Keratinocyte (primary cell): ENCODE measurements around the gene GFI1B. TPM values are rescaled to one million over a fixed set of nuclear protein-coding genes. Genes with fewer than 3 reads are reported as not detected.

ENCODE experiments used
- DNase-seq: peaks from one replicate; pipeline ENCODE4 v3.0.0-alpha.2; 2011; ENCODE audit warnings: low read depth, missing footprints, low spot score
- FAIRE-seq: peaks from 2 replicates; lab custom pipeline; 2011; peaks lifted over from hg19 to GRCh38; lab: Jason Lieb, UNC
- H2AFZ ChIP-seq: 2 replicates; pipeline ENCODE4 v1.6.0; 2012; ENCODE audit warnings: low read length, control low read depth, inconsistent platforms; ENCODE audit not compliant: control insufficient read depth
- H3K27ac ChIP-seq: 2 replicates; pipeline ENCODE4 v1.5.1; 2011; ENCODE audit warnings: low read length; ENCODE audit not compliant: control insufficient read depth, insufficient read depth
- H3K27me3 ChIP-seq: 3 replicates; pipeline ENCODE4 v1.6.0; 2011; ENCODE audit warnings: low read length; ENCODE audit not compliant: control insufficient read depth, insufficient read depth; ENCODE audit errors: extremely low read depth
- H3K36me3 ChIP-seq, 2 experiments: 2 replicates in 1 of 2; 3 replicates in 1 of 2; pipeline ENCODE4 v1.5.1; 2011; ENCODE audit warnings: low read length in 2 of 2, mild to moderate bottlenecking in 1 of 2; ENCODE audit not compliant: control insufficient read depth in 2 of 2, insufficient read depth in 2 of 2; ENCODE audit errors: extremely low read depth in 1 of 2
- H3K4me1 ChIP-seq: 3 replicates; pipeline ENCODE4 v1.5.1; 2011; ENCODE audit warnings: low read length; ENCODE audit not compliant: control insufficient read depth, insufficient read depth; ENCODE audit errors: extremely low read depth
- H3K4me2 ChIP-seq: 3 replicates; pipeline ENCODE4 v1.6.0; 2011; ENCODE audit warnings: low read depth, low read length; ENCODE audit not compliant: control insufficient read depth, insufficient read depth; ENCODE audit errors: extremely low read depth
- H3K4me3 ChIP-seq, 3 experiments: fragments of 200-600 bp in 1 of 3; sonication (generic) in 1 of 3; 2 replicates in 2 of 3; 3 replicates in 1 of 3; pipeline ENCODE4 v1.5.1; 2011 to 2016; ENCODE audit warnings: low read length in 3 of 3, mild to moderate bottlenecking in 3 of 3, control low read depth in 2 of 3, inconsistent platforms in 1 of 3, low read depth in 1 of 3, mixed read lengths in 1 of 3, mixed run types in 1 of 3, moderate library complexity in 1 of 3; ENCODE audit not compliant: control insufficient read depth in 2 of 3, insufficient read depth in 2 of 3; ENCODE audit errors: extremely low read depth in 1 of 3
- H3K79me2 ChIP-seq: 2 replicates; pipeline ENCODE4 v1.6.0; 2012; ENCODE audit warnings: low read length; ENCODE audit not compliant: control insufficient read depth, insufficient read depth
- H3K9ac ChIP-seq: 3 replicates; pipeline ENCODE4 v1.6.0; 2011; ENCODE audit warnings: low read length; ENCODE audit not compliant: control insufficient read depth, insufficient read depth; ENCODE audit errors: extremely low read depth
- H3K9me1 ChIP-seq: 3 replicates; pipeline ENCODE4 v1.6.0; 2011; ENCODE audit warnings: low read length; ENCODE audit not compliant: control insufficient read depth, insufficient read depth; ENCODE audit errors: extremely low read depth
- H3K9me3 ChIP-seq: 2 replicates; pipeline ENCODE4 v1.5.1; 2012; ENCODE audit warnings: low read depth, low read length; ENCODE audit not compliant: control insufficient read depth
- H4K20me1 ChIP-seq: 3 replicates; pipeline ENCODE4 v1.6.0; 2011; ENCODE audit warnings: low read length; ENCODE audit not compliant: control insufficient read depth, insufficient read depth; ENCODE audit errors: extremely low read depth
- EZH2 ChIP-seq: IDR thresholded peaks from one replicate; pipeline ENCODE4 v1.6.1; 2012; ENCODE audit warnings: inconsistent platforms, mild to moderate bottlenecking, low read length, moderate library complexity
- dilution Hi-C: fragments of 300-500 bp; cut with MboI; formaldehyde crosslinking; loops from one replicate; pipeline ENCODE4 v1.7.0; 2020; ENCODE audit warnings: low sequenced_read_pairs; ENCODE audit not compliant: extremely low pct_ligation_motif_present
- polyA plus RNA-seq, 5 experiments: library from polyadenylated mRNA; depleted of rRNA in 3 of 5; stranded (reverse) in 3 of 5; stranded (forward) in 1 of 5; unstranded in 1 of 5; fragments of >200 nt; gene quantifications; 1 replicate in 1 of 5; 2 replicates in 3 of 5; 3 replicates in 1 of 5; pipeline versions ENCODE4 v1.2.1 to v1.2.3, GENCODE V29; 2011 to 2012; ENCODE audit warnings: missing spikeins in 2 of 5, low read depth in 1 of 5, low replicate concordance in 1 of 5
- TF ChIP-seq, protein P1 (sequence below), 3 experiments: IDR thresholded peaks in 1 of 3; conservative IDR thresholded peaks in 1 of 3; optimal IDR thresholded peaks in 1 of 3; 2 replicates in 2 of 3; 3 replicates in 1 of 3; pipeline versions ENCODE3 to v1.5.1; 2011; ENCODE audit warnings: low read length in 3 of 3, mild to moderate bottlenecking in 3 of 3, moderate library complexity in 2 of 3, control low read depth in 1 of 3, inconsistent platforms in 1 of 3; ENCODE audit not compliant: insufficient read depth in 2 of 3; ENCODE audit errors: extremely low read depth in 1 of 3

GFI1B gene
- polyA plus RNA-seq, 1 donor (not counting 4 experiments of a cell fraction or from before 2014, with no cell fraction given), result not detected

DNA sequence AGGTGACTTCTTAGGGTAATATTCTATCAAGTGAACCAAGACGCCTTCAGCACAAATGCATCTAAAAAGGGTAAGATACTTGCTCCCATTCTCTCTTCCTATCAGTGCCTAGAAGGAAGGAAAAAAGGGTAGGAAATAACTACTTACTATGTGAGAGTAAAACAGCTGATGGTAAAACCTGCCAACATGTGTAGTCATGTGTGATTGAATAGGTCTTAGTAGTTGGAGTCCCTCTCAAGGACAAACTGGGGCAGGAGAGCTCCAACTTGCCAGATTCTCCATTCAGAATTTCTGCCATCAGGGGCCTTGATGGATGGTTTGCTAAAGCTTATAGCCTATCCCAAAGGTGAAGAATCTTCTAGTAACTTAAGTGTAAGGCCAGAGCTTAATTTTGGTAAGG, 39.3 kb upstream of the GFI1B start:
- no peak overlapping the region for H3K4me2 ChIP-seq
- H4K20me1 ChIP-seq, result no peaks in the 10 kb centered on the region
- TF ChIP-seq, protein P1, sequence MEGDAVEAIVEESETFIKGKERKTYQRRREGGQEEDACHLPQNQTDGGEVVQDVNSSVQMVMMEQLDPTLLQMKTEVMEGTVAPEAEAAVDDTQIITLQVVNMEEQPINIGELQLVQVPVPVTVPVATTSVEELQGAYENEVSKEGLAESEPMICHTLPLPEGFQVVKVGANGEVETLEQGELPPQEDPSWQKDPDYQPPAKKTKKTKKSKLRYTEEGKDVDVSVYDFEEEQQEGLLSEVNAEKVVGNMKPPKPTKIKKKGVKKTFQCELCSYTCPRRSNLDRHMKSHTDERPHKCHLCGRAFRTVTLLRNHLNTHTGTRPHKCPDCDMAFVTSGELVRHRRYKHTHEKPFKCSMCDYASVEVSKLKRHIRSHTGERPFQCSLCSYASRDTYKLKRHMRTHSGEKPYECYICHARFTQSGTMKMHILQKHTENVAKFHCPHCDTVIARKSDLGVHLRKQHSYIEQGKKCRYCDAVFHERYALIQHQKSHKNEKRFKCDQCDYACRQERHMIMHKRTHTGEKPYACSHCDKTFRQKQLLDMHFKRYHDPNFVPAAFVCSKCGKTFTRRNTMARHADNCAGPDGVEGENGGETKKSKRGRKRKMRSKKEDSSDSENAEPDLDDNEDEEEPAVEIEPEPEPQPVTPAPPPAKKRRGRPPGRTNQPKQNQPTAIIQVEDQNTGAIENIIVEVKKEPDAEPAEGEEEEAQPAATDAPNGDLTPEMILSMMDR (optimal IDR thresholded peaks at IDR 0.05 in 1 of 3, IDR thresholded peaks at IDR 0.05 in 1 of 3, conservative IDR thresholded peaks at IDR 0.05 in 1 of 3; ENCODE audit: extremely low read depth in 1 of 3, insufficient read depth in 2 of 3, low read length in 3 of 3), result no peak
- TF ChIP-seq EZH2, result no peak
- H3K27ac ChIP-seq, result no peak overlapping the region
- no peak overlapping the region for H3K4me3 ChIP-seq
- H3K36me3 ChIP-seq, result no peaks in the 10 kb centered on the region
- no peaks in the 10 kb centered on the region for H3K9me3 ChIP-seq
- dilution Hi-C loops, result no loop called here
- H3K4me1 ChIP-seq, result peaks cover 16% of the 10 kb centered on the region
- H3K27me3 ChIP-seq, result no peaks in the 10 kb centered on the region
- H2AFZ ChIP-seq, result no peak overlapping the region
- H3K79me2 ChIP-seq, result peaks cover 58% of the 10 kb centered on the region
- H3K9me1 ChIP-seq, result no peaks in the 10 kb centered on the region
- FAIRE-seq (no peak), DNase-seq (no peak)
- H3K9ac ChIP-seq, result no peak overlapping the region

DNA sequence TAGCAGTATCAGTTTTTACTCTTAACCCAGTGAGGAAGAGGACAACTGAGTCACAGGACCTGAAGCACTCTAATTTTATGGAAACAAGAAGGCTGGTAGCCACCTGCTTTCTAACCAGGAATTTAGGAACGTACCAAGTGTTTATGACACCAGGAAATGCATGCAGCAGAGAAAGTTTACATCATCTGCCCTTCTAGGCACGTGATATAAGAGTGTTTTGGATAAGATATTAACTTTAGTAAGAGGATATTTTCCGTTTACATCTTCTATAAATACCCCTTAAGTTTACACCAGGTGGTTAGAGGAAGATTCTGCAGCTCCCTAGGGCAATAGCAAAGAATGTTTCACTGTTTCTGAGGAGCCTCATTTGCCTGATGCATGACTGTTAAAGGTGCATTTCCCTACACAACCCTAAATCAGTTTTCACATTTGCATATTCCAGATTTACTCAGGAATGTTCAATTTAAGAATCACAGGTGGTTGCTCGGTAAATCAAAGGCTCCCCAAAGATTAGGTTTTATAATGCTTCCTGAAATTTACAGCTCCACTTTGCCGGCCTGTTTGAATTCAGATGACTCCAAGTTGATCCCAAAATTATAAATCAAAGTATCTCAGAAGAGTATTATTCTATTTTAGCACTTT, 35.8 kb upstream of the GFI1B start:
- peak overlapping the region; percentile 2 for H3K9ac ChIP-seq
- H3K79me2 ChIP-seq, result peaks cover 53% of the 10 kb centered on the region
- peak overlapping the region in 1 of 3 experiments; percentile 36 for H3K4me3 ChIP-seq

More for the DNA sequence above, 35.8 kb upstream of the GFI1B start:
- Histone ChIP-seq H3K27ac (no peak overlapping the region), H3K27me3 (no peaks in the 10 kb centered on the region), H3K36me3 (no peaks in the 10 kb centered on the region), H3K9me3 (no peaks in the 10 kb centered on the region), H2AFZ (no peak overlapping the region), H3K9me1 (no peaks in the 10 kb centered on the region), H3K4me2 (peak overlapping the region; percentile 99), H4K20me1 (no peaks in the 10 kb centered on the region), H3K4me1 (peaks cover 29% of the 10 kb centered on the region)
- DNase-seq, result no peak
- no peak for FAIRE-seq
- TF ChIP-seq EZH2, result no peak
- dilution Hi-C loops, result no loop called here
